ENCODE results near the gene GRIP1. TPM values are rescaled to one million over a fixed set of nuclear protein-coding genes. Genes with fewer than 3 reads are reported as not detected.

Gene GRIP1
- total RNA-seq, 3 donors from 2014 or later (not counting 1 experiment from before 2014, with no cell fraction given) = 1.3 to 3.6 (median 1.7) TPM

DNA sequence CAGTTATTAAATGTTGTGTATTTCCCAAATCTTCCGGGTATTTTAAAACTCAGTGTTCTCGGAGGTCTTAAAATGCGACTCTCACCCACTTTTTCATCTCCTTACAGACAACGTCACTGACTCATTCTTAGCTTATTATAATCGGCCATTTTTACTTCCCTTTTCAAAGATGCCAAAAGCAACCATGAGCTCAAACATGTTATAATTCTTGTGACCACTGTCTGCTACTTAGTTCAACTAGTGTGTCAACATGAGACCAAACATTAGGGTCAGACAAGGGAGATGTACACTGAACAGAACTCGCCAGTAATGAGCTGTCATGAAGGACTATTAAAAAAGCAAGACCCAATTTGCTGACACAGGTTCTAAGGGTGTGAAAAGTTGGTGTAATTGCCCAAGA, 4.2 kb upstream of the GRIP1 start:
- peaks cover 31 to 40% of the 10 kb centered on the region in 2 donors for H3K27me3 Mint-ChIP-seq (ENCODE audit: low read depth in 2 of 2)

DNA sequence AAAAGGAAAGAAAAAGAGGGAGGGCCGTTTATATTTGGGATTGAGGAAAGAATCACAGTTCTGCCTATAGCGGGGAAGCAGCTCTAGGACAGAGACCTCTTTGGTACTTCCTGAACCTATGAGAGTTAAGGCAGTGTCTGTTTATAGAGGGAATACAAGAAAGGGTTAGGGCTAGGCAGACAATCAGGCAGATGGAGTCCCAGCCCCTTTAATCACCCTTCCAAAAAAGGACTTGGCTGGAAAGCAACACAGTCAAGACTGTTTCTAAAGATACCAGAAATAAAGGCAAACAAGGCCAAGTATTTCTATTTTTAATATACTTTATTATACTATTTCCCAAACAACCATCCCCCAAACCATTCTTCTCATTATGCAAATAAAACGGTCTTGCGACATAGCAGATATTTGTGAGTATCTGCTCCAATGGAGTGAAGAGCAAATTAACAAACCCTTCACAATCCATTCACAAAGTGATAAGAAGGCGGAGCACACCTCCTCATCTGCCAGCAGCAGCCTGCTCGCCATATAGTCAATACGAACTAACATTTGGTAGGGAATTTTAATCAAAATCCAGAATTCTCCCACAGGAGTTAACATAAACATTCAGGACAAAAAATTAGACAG, 697 bp upstream of the GRIP1 start:
- Histone ChIP-seq H3K9me3 (ENCODE audit: control insufficient read depth, insufficient read depth, low read length) (no peaks in the 10 kb centered on the region), H3K27me3 (ENCODE audit: control insufficient read depth, insufficient read depth, low read length) (peaks cover 2% of the 10 kb centered on the region), H3K27ac (ENCODE audit: low read length) (no peak overlapping the region), H3K4me1 (ENCODE audit: control insufficient read depth, insufficient read depth, low read length) (no peaks in the 10 kb centered on the region), H3K36me3 (ENCODE audit: control insufficient read depth, insufficient read depth, low read length) (no peaks in the 10 kb centered on the region), H3K4me3 (ENCODE audit: low read length) (no peak overlapping the region)
- DNase-seq = no peak
- TF ChIP-seq, protein P1, sequence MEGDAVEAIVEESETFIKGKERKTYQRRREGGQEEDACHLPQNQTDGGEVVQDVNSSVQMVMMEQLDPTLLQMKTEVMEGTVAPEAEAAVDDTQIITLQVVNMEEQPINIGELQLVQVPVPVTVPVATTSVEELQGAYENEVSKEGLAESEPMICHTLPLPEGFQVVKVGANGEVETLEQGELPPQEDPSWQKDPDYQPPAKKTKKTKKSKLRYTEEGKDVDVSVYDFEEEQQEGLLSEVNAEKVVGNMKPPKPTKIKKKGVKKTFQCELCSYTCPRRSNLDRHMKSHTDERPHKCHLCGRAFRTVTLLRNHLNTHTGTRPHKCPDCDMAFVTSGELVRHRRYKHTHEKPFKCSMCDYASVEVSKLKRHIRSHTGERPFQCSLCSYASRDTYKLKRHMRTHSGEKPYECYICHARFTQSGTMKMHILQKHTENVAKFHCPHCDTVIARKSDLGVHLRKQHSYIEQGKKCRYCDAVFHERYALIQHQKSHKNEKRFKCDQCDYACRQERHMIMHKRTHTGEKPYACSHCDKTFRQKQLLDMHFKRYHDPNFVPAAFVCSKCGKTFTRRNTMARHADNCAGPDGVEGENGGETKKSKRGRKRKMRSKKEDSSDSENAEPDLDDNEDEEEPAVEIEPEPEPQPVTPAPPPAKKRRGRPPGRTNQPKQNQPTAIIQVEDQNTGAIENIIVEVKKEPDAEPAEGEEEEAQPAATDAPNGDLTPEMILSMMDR (IDR thresholded peaks at IDR 0.05) = no peak
- Mint-ChIP-seq H3K27me3 (ENCODE audit: low read depth in 2 of 2) (peaks cover 29 to 31% of the 10 kb centered on the region in 2 donors), H3K27ac (no peak overlapping the region), H3K9me3 (no peaks in the 10 kb centered on the region), H3K36me3 (no peaks in the 10 kb centered on the region), H3K4me3 (no peak overlapping the region), H3K4me1 (no peaks in the 10 kb centered on the region)
- 78% methylated on average over 4 of the region's 7 CpGs for WGBS (ENCODE audit: insufficient coverage)
- ATAC-seq = no peak
- intact Hi-C loops (cut with micrococcal nuclease) = no loop called here

More for the DNA sequence above, 4.2 kb upstream of the GRIP1 start:
- ATAC-seq = no peak
- TF ChIP-seq, protein P1 (IDR thresholded peaks at IDR 0.05) = no peak
- no peak overlapping the region for H3K27ac ChIP-seq (ENCODE audit: low read length)
- peaks cover 2% of the 10 kb centered on the region for H3K27me3 ChIP-seq (ENCODE audit: control insufficient read depth, insufficient read depth, low read length)
- H3K9me3 ChIP-seq (ENCODE audit: control insufficient read depth, insufficient read depth, low read length) = no peaks in the 10 kb centered on the region
- DNase-seq = no peak
- H3K4me1 Mint-ChIP-seq = no peaks in the 10 kb centered on the region
- no peak overlapping the region for H3K4me3 ChIP-seq (ENCODE audit: low read length)
- H3K36me3 ChIP-seq (ENCODE audit: control insufficient read depth, insufficient read depth, low read length) = no peaks in the 10 kb centered on the region
- no peaks in the 10 kb centered on the region for H3K36me3 Mint-ChIP-seq
- no peaks in the 10 kb centered on the region for H3K4me1 ChIP-seq (ENCODE audit: control insufficient read depth, insufficient read depth, low read length)
- intact Hi-C loops (cut with micrococcal nuclease) = no loop called here
- H3K4me3 Mint-ChIP-seq = no peak overlapping the region
- 75% methylated on average over 6 of the region's 6 CpGs for WGBS (ENCODE audit: insufficient coverage)
- H3K9me3 Mint-ChIP-seq = no peaks in the 10 kb centered on the region
- H3K27ac Mint-ChIP-seq = no peak overlapping the region

DNA sequence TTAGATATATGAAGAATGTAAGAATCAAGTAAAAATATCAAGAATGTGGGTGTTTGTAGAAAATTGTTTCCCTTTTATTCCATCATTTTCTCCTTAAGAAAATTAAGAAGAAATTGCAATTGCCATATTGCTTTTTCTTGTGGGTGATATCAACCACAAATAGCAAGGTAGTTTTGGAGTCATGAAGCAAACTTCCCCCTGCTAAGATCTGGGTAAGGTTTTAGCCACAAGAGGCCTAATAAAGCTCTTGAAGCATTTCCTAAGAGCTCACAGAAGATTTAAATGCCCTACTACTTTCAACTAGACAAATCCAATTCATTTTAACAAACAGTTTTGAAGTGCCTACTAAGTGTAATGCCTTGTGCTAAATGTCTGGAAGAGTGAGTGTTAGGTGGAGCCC, 2.6 kb downstream of the GRIP1 start:
- H3K4me3 Mint-ChIP-seq = no peak overlapping the region
- no peaks in the 10 kb centered on the region for H3K36me3 ChIP-seq (ENCODE audit: control insufficient read depth, insufficient read depth, low read length)
- no peaks in the 10 kb centered on the region for H3K9me3 ChIP-seq (ENCODE audit: control insufficient read depth, insufficient read depth, low read length)
- no peaks in the 10 kb centered on the region for H3K4me1 Mint-ChIP-seq
- peaks cover 23 to 29% of the 10 kb centered on the region in 2 donors for H3K27me3 Mint-ChIP-seq (ENCODE audit: low read depth in 2 of 2)
- TF ChIP-seq, protein P1 (IDR thresholded peaks at IDR 0.05) = no peak
- DNase-seq (no peak), ATAC-seq (no peak)
- no peaks in the 10 kb centered on the region for H3K36me3 Mint-ChIP-seq
- H3K27ac Mint-ChIP-seq = no peak overlapping the region
- no peak overlapping the region for H3K27ac ChIP-seq (ENCODE audit: low read length)
- H3K27me3 ChIP-seq (ENCODE audit: control insufficient read depth, insufficient read depth, low read length) = no peaks in the 10 kb centered on the region
- intact Hi-C loops (cut with micrococcal nuclease) = no loop called here
- no peak overlapping the region for H3K4me3 ChIP-seq (ENCODE audit: low read length)
- H3K9me3 Mint-ChIP-seq = no peaks in the 10 kb centered on the region
- H3K4me1 ChIP-seq (ENCODE audit: control insufficient read depth, insufficient read depth, low read length) = no peaks in the 10 kb centered on the region

All from natural killer cell (primary cell).